ENCODE results near the gene ADAMTSL4.
"Not testable (repeated sequence)": the region's sequence is repeated elsewhere in the genome, so short reads cannot be mapped to it uniquely, and the experiment has no call there.

ADAMTSL4 gene

GRCh38 chr1:150567717-150568593 lies 18.7 kb downstream of the ADAMTSL4 start:
- DNase-seq: peak; percentile 49

- DNase-seq: no peak
These were observed 19.4 kb downstream of the ADAMTSL4 start for GRCh38 chr1:150568594-150568966.

- no peak for DNase-seq
These were observed 23.9 kb downstream of the ADAMTSL4 start for GRCh38 chr1:150572918-150573647.

- not testable (repeated sequence) for DNase-seq
These were observed 24.5 kb downstream of the ADAMTSL4 start for GRCh38 chr1:150573648-150574071.

- no peak for DNase-seq
These were observed 25.3 kb downstream of the ADAMTSL4 start for GRCh38 chr1:150574260-150575071.

- DNase-seq: no peak
These were observed 25.9 kb downstream of the ADAMTSL4 start for GRCh38 chr1:150575072-150575489.

- DNase-seq: no peak
These were observed 26.5 kb downstream of the ADAMTSL4 start for GRCh38 chr1:150575518-150576366.

- no peak for DNase-seq
These were observed 27.1 kb downstream of the ADAMTSL4 start for GRCh38 chr1:150576367-150576711.

- no peak for DNase-seq
These were observed 27.8 kb downstream of the ADAMTSL4 start for GRCh38 chr1:150576794-150577556.

GRCh38 chr1:150577557-150578271 lies 28.5 kb downstream of the ADAMTSL4 start:
- peak; percentile 56 for DNase-seq

GRCh38 chr1:150578272-150579109 lies 29.3 kb downstream of the ADAMTSL4 start:
- peak; percentile 70 for DNase-seq

- peak; percentile 99 for DNase-seq
These were observed 30.1 kb downstream of the ADAMTSL4 start, which contains the start of gene MCL1 for GRCh38 chr1:150579110-150579944. TSS of gene MCL1 (minus strand) at chr1:150579610. CDS start at chr1:150579530, 80 bp downstream.

- DNase-seq: no peak
These were observed 30.9 kb downstream of the ADAMTSL4 start for GRCh38 chr1:150579945-150580642.

- not testable (repeated sequence) for DNase-seq
These were observed 31.8 kb downstream of the ADAMTSL4 start for GRCh38 chr1:150580966-150581365.

GRCh38 chr1:150581437-150581836 lies 32.2 kb downstream of the ADAMTSL4 start:
- not testable (repeated sequence) for DNase-seq

GRCh38 chr1:150581962-150582361 lies 32.8 kb downstream of the ADAMTSL4 start:
- DNase-seq: not testable (repeated sequence)

GRCh38 chr1:150582371-150582770 lies 33.2 kb downstream of the ADAMTSL4 start:
- DNase-seq: no peak
